ENCODE measurements around the gene HLCS. TPM values are rescaled to one million over a fixed set of nuclear protein-coding genes. Genes with fewer than 3 reads are reported as not detected.

Gene HLCS
- total and polyA plus RNA-seq, 2 of the 4 experiments (the other 2 are of a cell fraction), result 10.6 to 21.0 TPM

- no peak overlapping the region for H4K5ac ChIP-seq (ENCODE audit: low read depth, low read length)
- peaks cover 2% of the 10 kb centered on the region; the same call in 1 of the 2 replicates for H3K9me3 ChIP-seq (ENCODE audit: control insufficient read depth, insufficient read depth, low read length)
- intact Hi-C loops (cut with micrococcal nuclease) (no loop called here), in situ Hi-C loops (cut with MboI; ENCODE audit: low sequenced_read_pairs) (no loop called here), dilution Hi-C loops (cut with HindIII; ENCODE audit: low sequenced_read_pairs, unreplicated experiment) (no loop called here)
- peak overlapping the region; percentile 86 for H2AFZ ChIP-seq (replicated peaks; ENCODE audit: low read length, poor library complexity)
- H2BK5ac ChIP-seq (ENCODE audit: low read depth, low read length, poor library complexity, severe bottlenecking), result no peak overlapping the region
- no peak overlapping the region for H2BK20ac ChIP-seq (ENCODE audit: low read depth, low read length)
- no peak overlapping the region for H2BK15ac ChIP-seq (ENCODE audit: low read depth, low read length)
- H4K20me1 ChIP-seq (ENCODE audit: insufficient read depth, low read length), result no peaks in the 10 kb centered on the region
- 0 out of 2 replicates have a peak, but pooled peaks cover 4% of the 10 kb centered on the region for H3K9me1 ChIP-seq (ENCODE audit: insufficient read depth, low read length)
- H4K8ac ChIP-seq (ENCODE audit: low read depth in 2 of 2, low read length in 2 of 2), result no peak overlapping the region; a peak in 1 of 4 replicates
- no TSS peak for BruUV-seq (replicated peaks)
- no peak overlapping the region for H3K9ac ChIP-seq (ENCODE audit: low read depth, low read length)
- no peak overlapping the region for H3K18ac ChIP-seq (ENCODE audit: low read depth, low read length)
- POLR2A ChIA-PET (ENCODE audit: unreplicated experiment), result no interaction called here
- no peak overlapping the region for H4K91ac ChIP-seq (ENCODE audit: insufficient read depth, low read depth, low read length)
- H2AK9ac ChIP-seq (replicated peaks; ENCODE audit: low read depth, low read length, poor library complexity), result no peak overlapping the region
- H3K79me1 ChIP-seq (ENCODE audit: low read depth in 1 of 2, low read length in 2 of 2), result 0 out of 4 replicates have a peak, but pooled peaks cover 0 to 3% of the 10 kb centered on the region in 2 experiments
- H3K27me3 ChIP-seq (ENCODE audit: control insufficient read depth, insufficient read depth, low read length), result peaks cover 13% of the 10 kb centered on the region; the same call in 1 of the 2 replicates
- H3K36me3 ChIP-seq (ENCODE audit: control insufficient read depth, insufficient read depth, low read length), result no peaks in the 10 kb centered on the region
- H3K23ac ChIP-seq (ENCODE audit: low read depth, low read length), result no peak overlapping the region
- no peak overlapping the region for H2BK120ac ChIP-seq (ENCODE audit: low read depth, low read length)
- CTCF ChIA-PET, result no interaction called here
- H2AK5ac ChIP-seq (ENCODE audit: low read depth, low read length), result no peak overlapping the region
- no peak overlapping the region for H3K27ac ChIP-seq (ENCODE audit: insufficient read depth, low read length)
- peaks cover 4% of the 10 kb centered on the region; the same call in 1 of the 2 replicates for H3K4me1 ChIP-seq (ENCODE audit: control insufficient read depth, insufficient read depth, low read length)
- no peak for DNase-seq
- no peak overlapping the region for H3K56ac ChIP-seq (ENCODE audit: extremely low read depth, insufficient read depth, low read length)
- 0 out of 2 replicates have a peak overlapping the region, but pooled peaks have one; percentile 6 for H3K4me2 ChIP-seq (ENCODE audit: low read depth, low read length)
- no peak overlapping the region for H3K4ac ChIP-seq (ENCODE audit: low read depth, low read length)
- H3K14ac ChIP-seq (replicated peaks; ENCODE audit: low read depth, low read length), result no peak overlapping the region
- WGBS, 2 experiments (ENCODE audit: extremely low coverage in 2 of 2, insufficient read length in 1 of 2), result 24% methylated on average over 32 of the region's 38 CpGs; no CpG with 5 or more reads in 1 of the 2 experiments
- TF ChIP-seq POLR2A (IDR thresholded peaks at IDR 0.05; ENCODE audit: low read depth, low read length) (no peak), CTCF (conservative IDR thresholded peaks at IDR 0.05; ENCODE audit: low read depth, low read length) (0 out of 2 replicates have a peak, but pooled peaks have one; percentile 5), ELK1 (IDR thresholded peaks at IDR 0.05; ENCODE audit: borderline replicate concordance, low read depth, low read length) (no peak), CHD1 (IDR thresholded peaks at IDR 0.05; ENCODE audit: low read depth, low read length) (no peak)
- no peak overlapping the region for H3K4me3 ChIP-seq (ENCODE audit: insufficient read depth, low read depth, low read length)
- ATAC-seq (ENCODE audit: low read depth), result no peak
Measured at GRCh38 chr21:36994501-36995158, 28.2 kb upstream of the HLCS start.

All from IMR-90 (cell line).